ENCODE results near the gene UEVLD. TPM values are rescaled to one million over a fixed set of nuclear protein-coding genes. Genes with fewer than 3 reads are reported as not detected.

The UEVLD gene
- total RNA-seq, 4 donors from 2014 or later = 15.4 to 33.2 (median 21.1) TPM

- Histone ChIP-seq H3K4me1 (no peaks in the 10 kb centered on the region), H3K27ac (no peak overlapping the region), H3K4me3 (no peak overlapping the region), H3K27me3 (no peaks in the 10 kb centered on the region), H3K9me3 (no peaks in the 10 kb centered on the region), H3K36me3 (peaks cover 15 to 97% (median 26%) of the 10 kb centered on the region in 3 donors)
- no peak for DNase-seq
- intact Hi-C loops (cut with DNase I) = no loop called here
- TF ChIP-seq POLR2A (IDR thresholded peaks at IDR 0.05) = no peak
- TF ChIP-seq, protein P1, sequence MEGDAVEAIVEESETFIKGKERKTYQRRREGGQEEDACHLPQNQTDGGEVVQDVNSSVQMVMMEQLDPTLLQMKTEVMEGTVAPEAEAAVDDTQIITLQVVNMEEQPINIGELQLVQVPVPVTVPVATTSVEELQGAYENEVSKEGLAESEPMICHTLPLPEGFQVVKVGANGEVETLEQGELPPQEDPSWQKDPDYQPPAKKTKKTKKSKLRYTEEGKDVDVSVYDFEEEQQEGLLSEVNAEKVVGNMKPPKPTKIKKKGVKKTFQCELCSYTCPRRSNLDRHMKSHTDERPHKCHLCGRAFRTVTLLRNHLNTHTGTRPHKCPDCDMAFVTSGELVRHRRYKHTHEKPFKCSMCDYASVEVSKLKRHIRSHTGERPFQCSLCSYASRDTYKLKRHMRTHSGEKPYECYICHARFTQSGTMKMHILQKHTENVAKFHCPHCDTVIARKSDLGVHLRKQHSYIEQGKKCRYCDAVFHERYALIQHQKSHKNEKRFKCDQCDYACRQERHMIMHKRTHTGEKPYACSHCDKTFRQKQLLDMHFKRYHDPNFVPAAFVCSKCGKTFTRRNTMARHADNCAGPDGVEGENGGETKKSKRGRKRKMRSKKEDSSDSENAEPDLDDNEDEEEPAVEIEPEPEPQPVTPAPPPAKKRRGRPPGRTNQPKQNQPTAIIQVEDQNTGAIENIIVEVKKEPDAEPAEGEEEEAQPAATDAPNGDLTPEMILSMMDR (IDR thresholded peaks at IDR 0.05) = no peak
Measured at GRCh38 chr11:18502352-18502751, 86.2 kb downstream of the UEVLD start.

- Histone ChIP-seq H3K36me3 (peaks cover 15 to 97% (median 26%) of the 10 kb centered on the region in 3 donors), H3K4me1 (no peaks in the 10 kb centered on the region), H3K27ac (no peak overlapping the region), H3K27me3 (no peaks in the 10 kb centered on the region), H3K4me3 (no peak overlapping the region), H3K9me3 (no peaks in the 10 kb centered on the region)
- DNase-seq = no peak
- intact Hi-C loops (cut with DNase I) = no loop called here
- no peak for TF ChIP-seq POLR2A (IDR thresholded peaks at IDR 0.05)
- TF ChIP-seq, protein P1 (IDR thresholded peaks at IDR 0.05) = no peak
- 96 to 100% methylated on average over 1 of the region's 1 CpG for WGBS, 2 donors
Measured at GRCh38 chr11:18501629-18502028, 86.9 kb downstream of the UEVLD start.

- H3K36me3 ChIP-seq = peaks cover 0 to 92% (median 15%) of the 10 kb centered on the region in 3 donors
- WGBS, 2 donors = 80 to 92% methylated on average over 1 of the region's 1 CpG
- intact Hi-C loops (cut with DNase I) = no loop called here
- H3K27me3 ChIP-seq = no peaks in the 10 kb centered on the region
- H3K9me3 ChIP-seq = no peaks in the 10 kb centered on the region
- TF ChIP-seq, protein P1 (IDR thresholded peaks at IDR 0.05) = no peak
- no peak for TF ChIP-seq POLR2A (IDR thresholded peaks at IDR 0.05)
- H3K27ac ChIP-seq = no peak overlapping the region
- H3K4me3 ChIP-seq = no peak overlapping the region
- peaks cover 0 to 5% (median 0%) of the 10 kb centered on the region in 3 donors for H3K4me1 ChIP-seq
- DNase-seq = no peak
Measured at GRCh38 chr11:18498039-18498438, 90.5 kb downstream of the UEVLD start.

GRCh38 chr11:18495703-18496102, 92.8 kb downstream of the UEVLD start:
- DNase-seq = no peak
- Histone ChIP-seq H3K4me3 (no peak overlapping the region), H3K27ac (no peak overlapping the region), H3K36me3 (peaks cover 0 to 89% (median 6%) of the 10 kb centered on the region in 3 donors), H3K9me3 (no peaks in the 10 kb centered on the region), H3K27me3 (no peaks in the 10 kb centered on the region), H3K4me1 (peaks cover 0 to 18% (median 0%) of the 10 kb centered on the region in 3 donors)
- 71 to 84% methylated on average over 4 of the region's 4 CpGs for WGBS, 2 donors
- TF ChIP-seq, protein P1 (IDR thresholded peaks at IDR 0.05) = no peak
- no peak for TF ChIP-seq POLR2A (IDR thresholded peaks at IDR 0.05)
- intact Hi-C loops (cut with DNase I) = no loop called here

DNA sequence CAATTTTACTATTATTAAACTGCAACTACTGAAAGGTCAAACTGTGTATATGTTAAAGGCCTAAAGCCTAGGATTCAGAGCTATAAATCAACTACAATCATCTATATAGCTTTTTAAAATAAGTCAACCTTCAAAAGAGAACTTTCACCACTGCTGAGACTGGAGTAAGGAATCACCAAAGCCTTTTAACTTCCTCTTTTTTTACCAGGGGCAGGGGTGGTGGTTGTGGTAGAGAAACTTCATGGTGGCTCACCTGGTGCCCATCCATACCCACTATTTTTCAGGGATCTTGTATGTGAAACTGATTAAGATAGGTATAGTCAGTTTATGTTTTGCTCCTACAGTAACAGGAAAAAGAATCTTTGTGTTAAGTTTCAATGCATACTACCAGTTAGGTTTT, 93.3 kb downstream of the UEVLD start:
- Histone ChIP-seq H3K4me1 (peaks cover 0 to 20% (median 0%) of the 10 kb centered on the region in 3 donors), H3K27me3 (no peaks in the 10 kb centered on the region), H3K36me3 (peaks cover 0 to 89% (median 8%) of the 10 kb centered on the region in 3 donors), H3K9me3 (no peaks in the 10 kb centered on the region), H3K4me3 (no peak overlapping the region), H3K27ac (no peak overlapping the region)
- TF ChIP-seq, protein P1 (IDR thresholded peaks at IDR 0.05) = no peak
- no peak for TF ChIP-seq POLR2A (IDR thresholded peaks at IDR 0.05)
- DNase-seq = no peak
- intact Hi-C loops (cut with DNase I) = no loop called here

Measured in esophagus squamous epithelium (tissue), 5 donors.